ENCODE measurements around the gene GID4. TPM values are rescaled to one million over a fixed set of nuclear protein-coding genes. Genes with fewer than 3 reads are reported as not detected.

The GID4 gene
- total and polyA plus RNA-seq, 2 of the 13 experiments (the other 11 are each of a cell fraction or from before 2014, with no cell fraction given), result 4.3 to 6.1 TPM

DNA sequence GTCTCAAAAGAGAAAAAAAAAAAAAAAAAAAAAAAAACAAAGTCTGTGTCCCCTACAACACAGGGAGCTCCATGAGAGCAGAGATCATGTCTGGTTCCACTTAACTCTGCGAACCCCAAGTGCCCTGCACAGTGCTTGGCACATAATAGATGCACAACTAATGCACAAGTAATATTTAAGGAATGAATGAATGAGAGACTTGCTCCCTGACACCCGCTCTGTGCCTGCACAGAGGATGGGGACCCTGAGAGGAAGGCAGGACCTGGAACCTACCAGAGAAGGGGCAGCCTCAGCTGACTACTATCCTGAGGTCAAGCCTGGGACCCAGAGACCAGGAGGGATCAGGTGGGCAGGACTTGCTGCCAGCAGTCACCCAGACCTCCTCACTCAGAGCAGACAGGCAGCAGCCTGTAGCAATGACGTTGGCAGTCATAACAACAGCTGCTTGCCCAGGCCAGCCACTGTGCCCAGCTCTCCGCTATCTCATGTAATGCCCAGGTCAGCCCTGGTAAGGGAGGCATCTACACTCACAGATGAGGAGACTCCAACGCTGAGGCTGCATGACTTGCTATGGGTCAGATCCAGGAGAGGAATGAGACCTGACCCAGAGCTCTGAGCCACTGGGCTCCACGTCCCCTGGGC is 72.2 kb downstream of the GID4 start:
- Histone ChIP-seq H2AFZ (ENCODE audit: low read length) (no peak overlapping the region), H3K9ac (ENCODE audit: insufficient read depth, low read depth, low read length) (no peak overlapping the region), H3K36me3 (replicated peaks in 1 of 2; ENCODE audit: control insufficient read depth in 1 of 2, insufficient read depth in 2 of 2, low read length in 2 of 2) (no peaks in the 10 kb centered on the region), H3K4me2 (ENCODE audit: low read depth, low read length) (no peak overlapping the region), H4K20me1 (ENCODE audit: insufficient read depth, low read length) (no peaks in the 10 kb centered on the region), H3K27ac (ENCODE audit: extremely low read length, insufficient read depth, low read length) (no peak overlapping the region), H3K4me3 (replicated peaks in 1 of 3; ENCODE audit: insufficient read depth in 1 of 3, low read depth in 2 of 3, low read length in 3 of 3) (no peak overlapping the region), H3K4me1 (ENCODE audit: insufficient read depth, low read length) (peaks cover 37% of the 10 kb centered on the region), H3K9me3 (ENCODE audit: low read length) (no peaks in the 10 kb centered on the region), H3K27me3 (ENCODE audit: control insufficient read depth in 1 of 2, insufficient read depth in 2 of 2, low read length in 2 of 2) (no peaks in the 10 kb centered on the region), H3K79me2 (ENCODE audit: insufficient read depth, low read length) (no peaks in the 10 kb centered on the region)
- no peak for FAIRE-seq
- ATAC-seq, result no peak
- ChIA-PET CTCF (ENCODE audit: low intra/inter-chr PET ratio, low total read pairs) (no interaction called here), POLR2A (no interaction called here)
- no peak for DNase-seq (ENCODE audit: low spot score)
- in situ Hi-C loops (cut with HindIII; ENCODE audit: extremely low pct_ligation_motif_present, low pct_unique_long_range_greater_than_20kb), result loop anchor here (25.0 kb wide), 1 partner anchor 99 kb away; no protein-coding TSS in a partner anchor
- TF ChIP-seq ZBTB1 (CRISPR knock-in tag; IDR thresholded peaks at IDR 0.05; ENCODE audit: borderline replicate concordance), result no peak
- TF ChIP-seq, protein P1, sequence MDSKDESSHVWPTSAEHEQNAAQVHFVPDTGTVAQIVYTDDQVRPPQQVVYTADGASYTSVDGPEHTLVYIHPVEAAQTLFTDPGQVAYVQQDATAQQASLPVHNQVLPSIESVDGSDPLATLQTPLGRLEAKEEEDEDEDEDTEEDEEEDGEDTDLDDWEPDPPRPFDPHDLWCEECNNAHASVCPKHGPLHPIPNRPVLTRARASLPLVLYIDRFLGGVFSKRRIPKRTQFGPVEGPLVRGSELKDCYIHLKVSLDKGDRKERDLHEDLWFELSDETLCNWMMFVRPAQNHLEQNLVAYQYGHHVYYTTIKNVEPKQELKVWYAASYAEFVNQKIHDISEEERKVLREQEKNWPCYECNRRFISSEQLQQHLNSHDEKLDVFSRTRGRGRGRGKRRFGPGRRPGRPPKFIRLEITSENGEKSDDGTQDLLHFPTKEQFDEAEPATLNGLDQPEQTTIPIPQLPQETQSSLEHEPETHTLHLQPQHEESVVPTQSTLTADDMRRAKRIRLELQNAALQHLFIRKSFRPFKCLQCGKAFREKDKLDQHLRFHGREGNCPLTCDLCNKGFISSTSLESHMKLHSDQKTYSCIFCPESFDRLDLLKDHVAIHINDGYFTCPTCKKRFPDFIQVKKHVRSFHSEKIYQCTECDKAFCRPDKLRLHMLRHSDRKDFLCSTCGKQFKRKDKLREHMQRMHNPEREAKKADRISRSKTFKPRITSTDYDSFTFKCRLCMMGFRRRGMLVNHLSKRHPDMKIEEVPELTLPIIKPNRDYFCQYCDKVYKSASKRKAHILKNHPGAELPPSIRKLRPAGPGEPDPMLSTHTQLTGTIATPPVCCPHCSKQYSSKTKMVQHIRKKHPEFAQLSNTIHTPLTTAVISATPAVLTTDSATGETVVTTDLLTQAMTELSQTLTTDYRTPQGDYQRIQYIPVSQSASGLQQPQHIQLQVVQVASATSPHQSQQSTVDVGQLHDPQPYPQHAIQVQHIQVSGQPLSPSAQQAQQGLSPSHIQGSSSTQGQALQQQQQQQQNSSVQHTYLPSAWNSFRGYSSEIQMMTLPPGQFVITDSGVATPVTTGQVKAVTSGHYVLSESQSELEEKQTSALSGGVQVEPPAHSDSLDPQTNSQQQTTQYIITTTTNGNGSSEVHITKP (CRISPR knock-in tag; IDR thresholded peaks at IDR 0.05; ENCODE audit: low read depth), result no peak
- no peak for TF ChIP-seq THAP8 (CRISPR knock-in tag; IDR thresholded peaks at IDR 0.05; ENCODE audit: borderline replicate concordance)
- no peak for TF ChIP-seq GTF2F1 (IDR thresholded peaks at IDR 0.05; ENCODE audit: low read length)
- no peak for TF ChIP-seq DMTF1 (CRISPR knock-in tag; IDR thresholded peaks at IDR 0.05)
- no peak for TF ChIP-seq JUNB (CRISPR knock-in tag; IDR thresholded peaks at IDR 0.05; ENCODE audit: borderline replicate concordance)
- TF ChIP-seq FOXM1 (CRISPR knock-in tag; IDR thresholded peaks at IDR 0.05), result no peak
- no peak for TF ChIP-seq KLF15 (CRISPR knock-in tag; IDR thresholded peaks at IDR 0.05; ENCODE audit: borderline replicate concordance)
- TF ChIP-seq CCAR2 (optimal IDR thresholded peaks at IDR 0.05; ENCODE audit: low read depth, low read length), result no peak
- intact Hi-C loops (cut with micrococcal nuclease; ENCODE audit: unreplicated experiment), result no loop called here
- 63% methylated on average over 3 of the region's 6 CpGs for WGBS (ENCODE audit: low lambda C conversion rate)
- no TSS peak for BruUV-seq (replicated peaks)

Data from HepG2 (cell line).